ENCODE measurements around the gene ULBP1. TPM values are rescaled to one million over a fixed set of nuclear protein-coding genes. Genes with fewer than 3 reads are reported as not detected.
"Not testable (repeated sequence)": the region's sequence is repeated elsewhere in the genome, so short reads cannot be mapped to it uniquely, and the experiment has no call there.

Gene ULBP1
- total RNA-seq, 1 experiment from 2014 or later: not detected

DNA sequence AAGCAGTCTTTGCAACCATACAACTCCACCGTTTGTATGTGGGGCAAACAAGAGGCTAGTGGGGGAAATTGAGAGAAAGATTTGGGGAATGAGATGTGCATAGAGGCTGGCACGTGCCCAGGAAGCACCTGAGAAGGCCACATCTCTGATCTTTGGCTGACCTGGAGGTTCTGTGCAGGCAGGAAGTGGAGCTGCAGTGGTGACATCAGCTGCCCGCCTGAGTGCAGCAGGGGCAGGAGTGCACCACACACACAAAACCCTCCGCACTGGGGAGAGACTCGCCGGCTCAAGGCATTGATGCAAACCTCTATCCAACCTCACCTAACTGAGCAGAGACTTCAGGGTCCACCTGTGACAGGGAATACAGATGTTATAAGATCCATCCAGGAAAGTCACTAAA lies 10.7 kb downstream of the ULBP1 start:
- not testable (repeated sequence) for DNase-seq (ENCODE audit: low read depth)

DNA sequence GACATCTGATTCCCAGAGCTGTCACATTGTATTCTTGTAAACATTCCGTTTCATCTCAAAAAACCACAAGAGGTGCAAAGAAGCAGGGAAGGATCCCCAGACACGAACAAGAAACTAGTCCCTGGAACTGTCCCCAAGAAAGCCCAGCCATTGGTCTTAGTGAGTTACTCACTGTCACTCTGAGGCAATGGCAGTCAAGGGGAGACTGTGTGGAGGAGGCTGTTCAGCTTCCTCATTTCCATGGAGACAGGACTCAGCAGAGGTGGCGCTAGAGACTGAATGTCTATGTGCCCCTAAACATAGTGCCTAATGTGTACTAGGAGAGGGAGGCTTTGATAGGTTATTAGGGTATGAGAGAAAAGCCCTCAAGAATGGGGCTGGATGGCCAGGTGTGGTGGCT lies 11.1 kb downstream of the ULBP1 start:
- no peak for DNase-seq (ENCODE audit: low read depth)

GRCh38 chr6:149975400-149975799 lies 11.7 kb downstream of the ULBP1 start:
- no peak for DNase-seq (ENCODE audit: low read depth)

DNA sequence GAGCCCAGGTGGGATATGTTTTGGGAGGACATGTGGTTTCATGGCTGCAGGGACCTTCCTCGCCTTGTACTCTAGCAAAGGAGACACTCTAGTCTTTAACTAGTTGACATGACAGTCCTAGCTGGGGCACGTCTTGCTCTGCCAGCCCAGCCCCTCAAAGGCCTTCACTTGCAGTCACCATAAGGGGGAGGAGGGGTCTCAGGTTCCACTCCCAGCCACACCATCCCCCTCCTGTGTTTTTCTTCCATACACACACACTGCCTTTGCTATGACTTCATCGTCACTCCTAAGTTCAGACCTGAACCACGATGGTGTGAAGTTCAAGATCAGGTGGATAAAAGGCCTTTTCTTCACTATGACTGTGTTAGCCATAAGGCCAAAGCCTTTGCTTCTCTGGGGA lies 13.5 kb downstream of the ULBP1 start:
- no peak for DNase-seq (ENCODE audit: low read depth)

GRCh38 chr6:149978610-149979009 lies 14.9 kb downstream of the ULBP1 start:
- no peak for DNase-seq (ENCODE audit: low read depth)

GRCh38 chr6:149979293-149979692 lies 15.6 kb downstream of the ULBP1 start:
- no peak for DNase-seq (ENCODE audit: low read depth)

DNA sequence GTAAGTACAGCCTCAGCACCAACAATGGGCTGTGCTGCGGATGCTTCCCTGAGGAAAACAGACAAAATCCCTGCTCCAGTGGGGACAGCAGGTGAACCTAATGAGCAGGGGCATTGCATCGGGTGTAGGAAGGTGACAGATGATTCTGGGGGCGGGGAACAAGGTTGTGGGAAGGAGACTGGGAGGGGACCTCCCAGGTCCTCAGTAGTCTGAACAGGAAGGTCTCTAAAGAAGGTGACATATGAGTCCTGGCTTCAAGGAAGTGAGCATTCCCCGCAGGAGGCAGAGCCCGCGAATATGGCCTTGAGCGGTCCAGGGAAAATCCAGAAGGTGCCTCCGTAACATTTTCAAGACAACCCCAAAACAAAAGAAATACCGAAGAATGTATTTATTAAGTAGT lies 19.4 kb downstream of the ULBP1 start:
- no peak for DNase-seq (ENCODE audit: low read depth)

- DNase-seq (ENCODE audit: low read depth): no peak
Measured at GRCh38 chr6:149984773-149985172, 21.0 kb downstream of the ULBP1 start.

GRCh38 chr6:149985481-149985937 lies 21.8 kb downstream of the ULBP1 start:
- DNase-seq (ENCODE audit: low read depth): peak; percentile 61

DNA sequence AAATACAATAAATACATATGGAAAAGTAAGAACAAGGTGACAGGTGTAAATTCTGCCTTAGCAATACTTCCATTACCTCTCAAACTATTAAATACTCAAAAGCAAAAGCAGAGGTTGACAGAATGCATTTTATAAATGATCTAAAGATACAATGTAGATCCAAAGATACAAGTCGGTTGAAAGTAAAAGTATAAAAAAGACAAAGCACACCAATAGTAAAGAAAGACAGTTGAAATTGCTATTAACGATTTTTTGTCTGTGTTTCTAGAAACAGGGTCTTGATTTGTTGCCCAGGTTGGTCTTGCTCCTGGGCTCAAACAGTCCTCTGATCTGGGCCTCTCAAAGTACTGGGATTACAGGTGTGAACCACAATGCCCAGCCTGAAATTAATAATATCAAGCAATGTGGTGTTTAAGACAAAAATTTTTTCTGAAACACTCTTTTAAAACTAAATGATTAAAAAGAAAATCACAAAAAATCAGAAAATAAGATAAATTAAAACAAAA lies 23.9 kb downstream of the ULBP1 start:
- no peak for DNase-seq (ENCODE audit: low read depth)

DNA sequence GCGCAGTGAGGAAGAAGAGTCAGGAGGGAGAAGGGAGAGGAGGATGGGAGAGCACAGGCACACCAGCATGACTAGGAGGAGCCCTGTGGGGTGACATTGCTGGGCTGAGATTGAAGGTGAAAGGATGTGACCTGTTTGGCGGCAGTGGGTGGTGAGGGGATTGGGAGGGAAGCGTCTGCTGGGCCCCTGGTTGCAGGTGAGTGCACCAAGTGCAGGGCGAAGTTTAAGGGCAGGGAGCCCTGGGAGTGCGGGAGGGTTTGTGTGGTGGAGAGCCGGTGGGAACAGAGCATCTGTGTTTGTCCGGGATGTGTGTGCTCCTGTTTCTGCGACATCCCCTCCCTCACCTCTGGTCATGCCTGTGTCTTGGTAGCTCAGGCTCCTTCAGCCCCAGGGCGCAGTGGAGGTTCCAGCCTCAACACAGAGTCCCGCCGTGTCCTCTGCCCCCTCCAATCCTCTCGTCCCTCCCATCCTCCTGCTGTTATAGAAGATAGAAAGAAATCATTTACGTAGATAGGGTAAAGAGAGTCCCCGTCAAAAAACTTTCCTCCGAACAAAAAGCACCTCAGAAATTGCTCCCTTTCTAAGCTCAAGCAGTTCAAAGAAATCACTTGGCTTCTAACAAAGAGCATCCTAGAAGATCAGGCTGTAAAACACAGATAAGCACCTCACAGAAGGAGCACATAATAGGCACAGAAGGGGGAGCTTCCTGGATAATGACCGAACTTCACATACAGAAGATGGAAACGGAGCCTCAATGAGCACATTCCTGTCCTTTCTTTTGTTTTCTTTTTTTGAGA lies 25.0 kb downstream of the ULBP1 start:
- DNase-seq (ENCODE audit: low read depth): no peak

DNA sequence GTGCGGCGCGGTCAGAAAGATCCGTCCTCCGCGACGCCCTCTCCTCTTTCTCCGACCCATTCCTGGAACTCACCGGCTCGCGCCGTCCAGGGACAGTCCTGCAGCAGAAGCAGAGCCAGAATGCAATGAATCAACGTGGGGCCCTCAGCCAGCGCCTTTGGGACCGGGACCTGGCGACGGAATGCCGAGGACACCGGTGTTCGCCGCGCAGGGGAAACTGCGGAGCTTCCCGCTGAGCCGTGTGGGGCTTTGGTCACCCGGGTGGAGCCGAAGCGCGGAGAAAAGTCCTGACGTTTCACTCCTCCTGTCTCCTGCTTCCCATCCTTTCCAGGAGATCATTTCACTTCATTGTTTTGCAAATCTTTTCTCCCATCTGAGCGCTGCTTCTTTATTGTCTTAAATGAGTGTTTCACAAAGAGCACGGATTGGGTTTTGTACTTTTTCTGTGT lies 26.5 kb downstream of the ULBP1 start:
- DNase-seq (ENCODE audit: low read depth): no peak

GRCh38 chr6:149990661-149991471 lies 27.1 kb downstream of the ULBP1 start:
- DNase-seq (ENCODE audit: low read depth): no peak

GRCh38 chr6:149991472-149991795 lies 27.7 kb downstream of the ULBP1 start:
- not testable (repeated sequence) for DNase-seq (ENCODE audit: low read depth)

DNA sequence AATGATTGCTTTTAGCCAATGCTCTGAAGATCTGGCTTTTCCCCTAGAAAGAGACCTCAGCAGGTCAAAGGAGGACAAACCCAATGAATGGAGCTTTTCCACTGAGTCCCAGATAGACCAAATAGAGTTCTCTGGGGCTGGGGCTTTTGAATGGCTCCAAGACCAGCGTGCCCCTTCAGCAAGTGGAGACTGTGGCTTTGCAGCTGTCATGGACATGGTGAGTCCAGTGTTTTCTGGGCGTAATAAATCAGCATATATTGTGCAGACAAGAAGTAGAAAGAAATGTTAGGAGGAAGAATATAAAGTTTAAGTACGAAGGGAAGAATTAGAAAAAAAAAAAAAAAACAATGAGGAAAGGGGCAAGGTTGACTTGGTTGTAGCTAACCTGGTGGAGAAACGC lies 28.1 kb downstream of the ULBP1 start:
- DNase-seq (ENCODE audit: low read depth): no peak

DNA sequence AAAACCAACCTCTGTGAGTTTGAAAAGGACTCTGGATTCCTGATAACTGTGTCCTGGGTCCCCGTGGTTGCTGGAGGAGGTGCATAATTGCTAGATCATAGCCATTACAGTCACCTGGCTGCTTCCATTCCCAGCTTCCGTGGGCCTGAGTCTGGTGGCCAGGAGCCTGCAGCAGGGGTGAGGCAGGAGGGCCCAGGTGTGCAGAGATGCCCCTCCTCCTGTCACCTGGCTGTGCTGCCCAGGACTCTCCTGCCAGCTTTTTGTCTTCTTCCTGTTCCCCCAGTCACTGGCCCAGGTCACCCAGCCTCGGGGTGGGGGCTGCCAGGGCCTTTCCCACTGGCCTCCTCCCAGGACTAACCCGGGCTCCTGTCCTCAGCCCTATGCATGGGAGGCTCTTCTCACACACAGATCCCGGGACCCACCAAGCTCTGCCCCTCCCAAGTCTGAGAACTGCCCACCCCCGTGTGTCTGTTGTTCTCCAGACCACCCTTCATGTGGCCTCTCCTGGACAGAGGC lies 31.6 kb downstream of the ULBP1 start:
- no peak for DNase-seq (ENCODE audit: low read depth)

DNA sequence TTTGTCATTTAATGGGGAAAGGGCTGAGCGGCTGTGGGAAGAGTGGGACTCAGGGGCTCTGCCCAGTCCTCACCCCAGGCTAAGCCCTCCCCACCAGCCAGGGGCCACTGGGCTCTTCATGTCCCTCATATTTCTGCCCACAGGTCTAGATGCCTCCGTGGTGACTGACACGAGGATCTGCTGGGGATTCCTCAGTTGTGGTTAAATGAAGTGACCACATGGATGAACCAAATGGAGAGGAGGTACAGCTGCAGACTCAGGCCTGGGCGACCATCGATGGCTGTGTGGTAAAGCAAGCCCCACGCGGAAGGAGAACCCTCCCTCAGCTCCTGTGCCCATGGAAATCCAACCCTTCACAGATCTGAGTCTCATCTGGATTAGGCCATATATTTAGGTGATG lies 32.2 kb downstream of the ULBP1 start:
- DNase-seq (ENCODE audit: low read depth): no peak

DNA sequence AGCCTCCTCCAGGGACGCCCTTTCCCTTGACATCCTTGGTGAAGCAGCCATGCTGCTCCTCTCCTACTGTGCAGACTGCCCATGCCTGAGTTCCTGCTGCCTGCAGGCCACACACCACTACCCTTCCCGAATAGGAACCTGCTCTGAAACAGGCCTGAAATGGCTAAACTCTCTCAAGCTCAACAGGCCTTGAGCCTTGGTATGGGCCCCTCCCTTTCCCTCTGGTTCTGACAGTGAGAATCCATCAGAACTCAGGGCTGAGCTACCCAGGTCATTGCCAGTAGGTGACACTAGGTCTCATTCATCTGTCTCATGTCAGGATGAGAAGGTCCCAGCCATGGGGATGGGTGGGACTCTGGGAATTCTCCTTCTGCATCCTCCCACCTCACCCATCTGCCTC lies 35.9 kb downstream of the ULBP1 start:
- DNase-seq (ENCODE audit: low read depth): no peak

DNA sequence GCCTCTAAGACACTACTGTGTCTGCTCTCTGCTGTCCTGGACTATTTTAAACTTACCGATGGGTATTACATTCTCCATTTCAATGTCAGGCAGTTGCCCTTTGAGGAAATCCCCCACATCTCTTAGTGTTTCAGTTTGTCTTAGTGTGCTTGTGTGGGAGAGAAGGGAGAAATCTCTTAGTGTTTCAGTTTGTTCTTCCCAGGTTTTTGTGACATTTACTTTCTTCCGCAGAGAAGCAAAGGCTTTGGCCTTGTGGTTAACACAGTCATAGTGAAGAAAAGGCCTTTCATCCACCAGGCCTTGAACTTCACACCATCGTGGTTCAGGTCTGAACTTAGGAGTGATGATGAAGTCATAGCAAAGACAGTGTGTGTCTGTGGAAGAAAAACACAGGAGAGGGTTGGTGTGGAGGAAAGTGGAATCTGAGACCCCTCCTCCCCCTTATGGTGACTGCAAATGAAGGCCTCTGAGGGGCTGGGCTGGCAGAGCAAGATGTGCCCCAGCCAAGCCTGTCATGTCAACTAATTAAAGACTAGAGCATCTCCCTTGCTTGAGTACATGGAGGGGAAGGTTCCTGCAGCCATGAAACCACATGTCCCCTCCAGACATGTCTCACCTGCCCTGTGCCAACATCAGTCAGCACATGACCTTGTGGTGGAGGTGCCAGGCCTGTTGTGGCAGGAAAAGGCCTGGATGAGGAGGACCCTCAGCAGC lies 37.7 kb downstream of the ULBP1 start:
- DNase-seq (ENCODE audit: low read depth): no peak

DNA sequence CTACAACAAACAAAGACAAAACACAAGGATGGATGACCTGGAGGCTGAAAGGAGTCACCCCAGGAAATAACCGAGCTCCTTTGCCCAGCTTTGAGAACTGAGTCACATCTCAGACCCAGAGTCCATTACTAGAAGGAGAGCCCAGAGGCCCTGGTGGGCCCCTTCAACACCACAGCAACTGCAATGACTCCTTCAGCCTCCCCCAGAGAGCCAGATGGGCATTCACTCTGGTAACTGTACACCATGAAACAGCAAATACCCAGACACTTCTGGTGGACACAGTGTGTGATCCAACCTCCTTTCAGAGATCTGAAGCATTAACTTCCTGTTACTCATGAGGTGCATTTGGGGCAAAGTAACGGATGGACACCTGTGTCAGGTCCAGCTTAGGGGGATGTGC lies 39.0 kb downstream of the ULBP1 start:
- no peak for DNase-seq (ENCODE audit: low read depth)

DNA sequence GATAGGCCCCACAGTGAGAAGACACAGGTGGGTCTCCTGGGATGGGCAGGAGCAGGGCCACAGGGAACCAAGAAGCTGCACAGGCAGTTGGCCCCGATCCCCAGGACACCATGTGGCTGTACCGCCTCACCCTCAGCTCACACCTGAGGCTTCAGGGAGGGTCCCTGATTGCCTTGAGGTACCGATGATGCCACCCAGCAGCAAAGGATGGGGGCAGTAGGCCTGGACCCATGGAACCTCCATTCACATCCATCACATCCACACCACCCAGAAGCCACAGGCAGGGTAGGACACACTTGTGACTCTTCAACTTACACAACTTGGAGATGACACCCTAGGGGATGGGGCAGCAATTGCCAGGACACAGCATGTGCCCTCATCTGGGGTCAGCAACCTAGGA lies 39.9 kb downstream of the ULBP1 start:
- not testable (repeated sequence) for DNase-seq (ENCODE audit: low read depth)

Data from HT1080 (cell line).